Breast epithelium (tissue), 3 donors: ENCODE measurements around the gene HHATL.

ENCODE experiments used
- POLR2AphosphoS5 ChIP-seq, 3 donors: sonication (generic); formaldehyde crosslinking; IDR thresholded peaks; one replicate each; pipeline ENCODE4 v1.6.1; 2017; ENCODE audit warnings: antibody characterized with exemption in 3 of 3
- TF ChIP-seq, protein P1 (sequence below), 3 donors: fragments of 450-650 bp; IDR thresholded peaks; one replicate each; pipeline ENCODE4 v1.5.1; 2016 to 2017; ENCODE audit warnings: antibody characterized with exemption in 3 of 3, mild to moderate bottlenecking in 3 of 3, moderate library complexity in 3 of 3

DNA sequence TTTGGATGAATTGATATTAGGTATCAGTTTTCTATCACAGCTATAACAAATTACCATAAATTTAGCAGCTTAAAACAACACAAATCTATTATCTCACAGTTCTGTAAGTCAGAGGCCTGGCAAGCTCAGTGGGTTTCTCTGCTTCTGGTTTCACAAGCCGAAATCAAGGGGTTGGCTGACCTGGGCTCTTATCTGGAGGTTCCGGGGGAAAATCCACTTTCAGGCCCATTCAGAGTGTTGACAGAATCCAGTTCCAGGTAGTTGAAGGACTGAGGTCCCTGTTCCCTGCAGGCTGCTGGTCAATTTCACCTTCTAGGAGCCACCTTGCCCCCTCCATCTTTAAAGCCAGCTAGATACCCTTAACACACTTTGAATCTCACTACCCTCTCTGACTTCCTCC is 11.1 kb upstream of the HHATL start:
- TF ChIP-seq, protein P1, sequence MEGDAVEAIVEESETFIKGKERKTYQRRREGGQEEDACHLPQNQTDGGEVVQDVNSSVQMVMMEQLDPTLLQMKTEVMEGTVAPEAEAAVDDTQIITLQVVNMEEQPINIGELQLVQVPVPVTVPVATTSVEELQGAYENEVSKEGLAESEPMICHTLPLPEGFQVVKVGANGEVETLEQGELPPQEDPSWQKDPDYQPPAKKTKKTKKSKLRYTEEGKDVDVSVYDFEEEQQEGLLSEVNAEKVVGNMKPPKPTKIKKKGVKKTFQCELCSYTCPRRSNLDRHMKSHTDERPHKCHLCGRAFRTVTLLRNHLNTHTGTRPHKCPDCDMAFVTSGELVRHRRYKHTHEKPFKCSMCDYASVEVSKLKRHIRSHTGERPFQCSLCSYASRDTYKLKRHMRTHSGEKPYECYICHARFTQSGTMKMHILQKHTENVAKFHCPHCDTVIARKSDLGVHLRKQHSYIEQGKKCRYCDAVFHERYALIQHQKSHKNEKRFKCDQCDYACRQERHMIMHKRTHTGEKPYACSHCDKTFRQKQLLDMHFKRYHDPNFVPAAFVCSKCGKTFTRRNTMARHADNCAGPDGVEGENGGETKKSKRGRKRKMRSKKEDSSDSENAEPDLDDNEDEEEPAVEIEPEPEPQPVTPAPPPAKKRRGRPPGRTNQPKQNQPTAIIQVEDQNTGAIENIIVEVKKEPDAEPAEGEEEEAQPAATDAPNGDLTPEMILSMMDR (IDR thresholded peaks at IDR 0.05) = no peak
- TF ChIP-seq POLR2AphosphoS5 (IDR thresholded peaks at IDR 0.05) = no peak
